Measurements from ENCODE around the gene FOXN3. TPM values are rescaled to one million over a fixed set of nuclear protein-coding genes. Genes with fewer than 3 reads are reported as not detected.

Gene FOXN3
- total RNA-seq = 40.0 and 88.5 TPM in 2 replicates

GRCh38 chr14:89417091-89417464 lies at the start of gene FOXN3:
Gene FOXN3, minus strand, starts transcription at chr14:89417233. Its CDS starts 4,757 bp downstream, at chr14:89412476.

